Middle frontal gyrus (tissue), 1 donor: ENCODE data around the gene TLE6.
"Not testable (repeated sequence)": the region's sequence is repeated elsewhere in the genome, so short reads cannot be mapped to it uniquely, and the experiment has no call there.

Source experiments
- DNase-seq: peaks from one replicate; pipeline ENCODE4 v3.0.0-alpha.2; 2015; ENCODE audit warnings: low spot score; ENCODE audit errors: extremely low spot score

Gene TLE6

GRCh38 chr19:3001235-3001800 is 24.0 kb downstream of the TLE6 start:
- no peak for DNase-seq

DNA sequence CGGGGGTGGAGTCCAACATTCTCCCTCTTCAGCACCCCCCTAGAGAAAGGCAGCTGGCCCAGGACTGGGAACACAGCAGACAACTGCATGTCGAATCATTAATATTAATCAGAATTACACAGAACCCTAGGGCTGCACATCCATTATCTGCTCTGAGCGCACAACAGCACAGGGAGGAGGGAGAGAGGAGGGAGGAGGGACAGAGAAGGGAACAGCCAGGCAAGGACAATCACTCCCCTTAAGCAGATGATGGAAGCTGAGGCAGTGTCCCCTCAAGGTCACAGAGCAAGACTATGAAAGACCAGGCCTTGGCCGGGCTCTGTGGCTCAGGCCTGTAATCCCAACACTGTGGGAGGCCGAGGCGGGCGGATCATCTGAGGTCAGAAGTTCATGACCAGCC is 25.7 kb downstream of the TLE6 start:
- no peak for DNase-seq

- no peak for DNase-seq
Observed at GRCh38 chr19:3004522-3004921, 27.2 kb downstream of the TLE6 start.

GRCh38 chr19:3005345-3005744 is 28.0 kb downstream of the TLE6 start:
- no peak for DNase-seq

- DNase-seq: no peak
Observed at GRCh38 chr19:3006075-3006767, 28.9 kb downstream of the TLE6 start.

DNA sequence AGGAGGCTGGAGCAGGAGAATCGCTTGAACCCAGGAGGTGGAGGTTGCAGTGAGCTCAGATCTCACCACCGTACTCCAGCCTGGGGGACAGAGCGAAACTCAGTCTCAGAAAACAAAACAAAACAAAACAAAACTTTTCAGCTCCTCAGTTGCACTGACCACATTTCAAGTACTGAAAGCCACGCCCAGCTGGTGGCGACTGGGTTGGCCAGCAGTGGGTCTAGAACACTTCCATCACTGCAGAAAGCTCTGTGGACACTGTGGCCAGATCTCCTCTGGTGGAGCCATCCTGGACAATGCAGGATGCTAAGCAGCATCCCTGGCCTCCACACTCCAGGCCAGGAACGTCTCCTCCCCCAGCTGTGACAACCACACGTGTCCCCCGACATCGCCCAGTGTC is 30.6 kb downstream of the TLE6 start:
- DNase-seq: no peak

- no peak for DNase-seq
Observed at GRCh38 chr19:3008994-3009393, 31.6 kb downstream of the TLE6 start.

GRCh38 chr19:3010871-3011270 is 33.5 kb downstream of the TLE6 start:
- no peak for DNase-seq

GRCh38 chr19:3012059-3012458 is 34.7 kb downstream of the TLE6 start:
- not testable (repeated sequence) for DNase-seq

GRCh38 chr19:3012621-3013262 is 35.4 kb downstream of the TLE6 start:
- no peak for DNase-seq

GRCh38 chr19:3013263-3013725 is 35.9 kb downstream of the TLE6 start:
- no peak for DNase-seq

DNA sequence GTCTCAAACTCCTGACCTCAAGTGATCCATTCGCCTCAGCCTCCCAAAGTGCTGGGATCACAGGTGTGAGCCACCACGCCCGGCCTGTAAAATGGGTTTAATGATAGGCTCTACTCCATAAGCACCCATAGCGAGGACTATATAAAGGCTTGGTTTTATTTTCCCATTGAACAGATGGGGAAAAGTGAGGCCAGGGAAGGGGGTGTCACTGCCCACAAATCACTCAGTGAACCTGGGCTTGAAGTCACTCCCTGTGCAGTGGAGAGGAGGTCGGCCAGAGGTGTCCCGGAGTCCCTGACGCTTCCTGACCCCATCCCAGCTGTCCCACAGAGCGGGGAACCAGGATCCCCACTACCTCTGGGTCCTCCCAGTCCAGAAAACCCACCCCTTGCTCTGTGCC is 36.8 kb downstream of the TLE6 start:
- DNase-seq: no peak

GRCh38 chr19:3015126-3016057 is 38.0 kb downstream of the TLE6 start:
- DNase-seq: no peak

DNA sequence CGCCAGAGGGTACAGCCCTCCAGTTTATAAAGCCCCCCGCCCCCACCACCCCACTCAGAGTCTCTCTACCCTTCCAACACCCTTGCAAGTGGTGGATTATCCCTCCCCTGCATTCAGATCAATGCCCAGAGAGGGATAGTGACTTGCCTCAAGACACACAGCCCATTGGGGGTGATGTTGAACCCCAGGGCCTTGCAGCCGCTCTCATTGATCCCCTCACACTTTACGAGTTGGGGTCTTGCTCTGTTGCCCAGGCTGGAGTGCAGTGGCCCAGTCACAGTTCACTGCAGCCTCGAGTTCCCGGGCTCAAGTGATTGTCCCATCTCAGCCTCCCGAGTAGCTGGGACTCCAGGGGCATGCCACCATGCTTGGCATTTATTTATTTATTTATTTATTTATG is 40.6 kb downstream of the TLE6 start:
- no peak for DNase-seq

- DNase-seq: no peak
Observed at GRCh38 chr19:3019211-3019854, 42.0 kb downstream of the TLE6 start.

GRCh38 chr19:3020321-3020960 is 43.1 kb downstream of the TLE6 start:
- peak; percentile 14 for DNase-seq

DNA sequence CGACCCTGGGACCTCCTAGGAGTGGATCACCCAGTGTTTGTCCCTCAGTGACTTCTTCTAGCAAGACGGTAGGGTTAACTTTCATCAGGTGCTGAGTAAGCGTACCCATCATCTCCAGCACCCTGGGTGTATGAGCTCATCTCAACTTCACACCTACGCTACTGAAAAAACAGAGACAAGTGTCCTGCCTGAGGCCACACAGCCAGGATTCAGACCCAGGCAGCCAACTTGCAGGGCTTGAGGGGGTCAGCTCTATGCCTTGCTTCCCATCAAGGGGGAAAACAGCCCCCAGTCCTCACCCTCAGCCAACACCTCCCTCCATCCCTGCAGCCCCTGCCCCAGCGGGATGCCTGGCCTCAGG is 47.1 kb downstream of the TLE6 start:
- no peak for DNase-seq

DNA sequence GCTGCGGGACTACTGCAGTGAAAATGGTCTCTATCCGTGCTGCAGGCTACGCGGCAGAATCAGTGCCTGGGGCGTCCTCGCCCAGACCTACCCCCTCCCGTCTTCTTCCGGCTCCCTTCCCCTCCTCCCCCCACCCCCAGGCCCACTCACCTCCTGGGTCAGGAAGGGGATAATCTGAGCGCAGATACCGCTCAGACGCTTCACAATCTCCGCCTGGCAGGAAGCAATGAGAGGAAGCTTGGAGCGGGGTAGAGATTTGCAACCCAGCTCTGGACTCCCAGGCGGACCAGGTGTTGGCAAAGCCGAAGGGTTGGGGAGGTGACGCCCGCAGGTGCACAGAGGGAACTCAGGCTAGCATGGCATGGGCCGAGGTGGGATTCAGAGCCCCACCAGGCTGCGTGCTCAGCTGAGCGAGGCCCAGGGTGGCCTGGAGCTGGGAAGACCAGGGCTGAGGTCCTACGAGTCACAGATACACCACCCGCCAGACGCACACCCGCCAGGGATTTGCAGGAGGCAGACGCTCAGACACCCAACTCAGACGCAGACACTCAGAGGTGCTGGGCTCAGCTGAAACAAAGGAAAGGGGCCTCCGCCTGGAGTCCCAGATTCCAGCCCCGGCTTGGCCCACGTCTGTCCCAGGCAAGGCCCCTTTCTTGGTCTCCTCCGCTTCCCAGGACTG is 47.6 kb downstream of the TLE6 start:
- no peak for DNase-seq

GRCh38 chr19:3025549-3025886 is 48.2 kb downstream of the TLE6 start:
- no peak for DNase-seq

DNA sequence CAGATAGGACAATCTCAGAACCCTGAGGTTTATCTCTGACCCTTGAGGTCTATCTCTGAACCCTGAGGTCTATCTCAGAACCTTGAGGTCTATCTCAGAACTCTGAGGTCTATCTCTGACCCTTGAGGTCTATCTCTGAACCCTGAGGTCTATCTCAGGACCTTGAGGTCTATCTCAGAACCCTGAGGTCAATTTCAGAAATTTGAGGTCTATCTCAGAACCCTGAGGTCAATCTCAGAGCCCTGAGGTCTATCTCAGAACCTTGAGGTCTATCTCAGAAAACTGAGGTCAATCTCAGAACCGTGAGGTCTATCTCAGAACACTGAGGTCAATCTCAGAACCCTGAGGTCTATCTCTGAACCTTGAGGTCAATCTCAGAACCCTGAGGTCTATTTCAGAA is 49.4 kb downstream of the TLE6 start:
- no peak for DNase-seq
